ENCODE results near the gene BACH2.

- TF ChIP-seq POLR2A (IDR thresholded peaks at IDR 0.05) (no peak), CTCF (IDR thresholded peaks at IDR 0.05 in 4 of 5, conservative IDR thresholded peaks at IDR 0.05 in 1 of 5) (no peak)
Measured at GRCh38 chr6:90231308-90231707, 65.3 kb downstream of the BACH2 start.
